ENCODE results near the gene ZBED3. TPM values are rescaled to one million over a fixed set of nuclear protein-coding genes. Genes with fewer than 3 reads are reported as not detected.

ZBED3 gene
- total and polyA plus RNA-seq, 11 donors = 2.8 to 8.1 (median 5.7) TPM

GRCh38 chr5:77077829-77078176, 9.3 kb downstream of the ZBED3 start:
- peak overlapping the region; percentile 21 to 84 (median 59) for H3K4me3 ChIP-seq
- intact Hi-C loops (cut with DNase I) = loop anchor here in 5 of 10 donors (2.0 to 5.0 kb wide), 4 partner anchors 209 to 415 kb away; partner anchors contain the start of gene WDR41 (in 2 of the 5)
- TF ChIP-seq POLR2A (IDR thresholded peaks at IDR 0.05) (no peak), CTCF (IDR thresholded peaks at IDR 0.05) (no peak)
- no peak for DNase-seq
- peaks cover 0 to 16% (median 2%) of the 10 kb centered on the region in 12 donors for H3K4me1 ChIP-seq
- H3K27me3 ChIP-seq = no peaks in the 10 kb centered on the region
- peak overlapping the region in 8 of 12 donors; percentile 21 to 68 (median 52) for H3K27ac ChIP-seq
- ATAC-seq = no peak
- WGBS, 4 donors = 36 to 49% (median 39%) methylated on average over 12 of the region's 12 CpGs
- H3K36me3 ChIP-seq = peaks cover 0 to 4% (median 0%) of the 10 kb centered on the region in 9 donors
- H3K9me3 ChIP-seq = no peaks in the 10 kb centered on the region

- 7 to 23% (median 13%) methylated on average over 37 to 105 of the region's 105 CpGs for WGBS, 4 donors
- Histone ChIP-seq H3K9me3 (no peaks in the 10 kb centered on the region), H3K27ac (peak overlapping the region; percentile 3 to 68 (median 49)), H3K4me1 (peaks cover 0 to 16% (median 2%) of the 10 kb centered on the region in 12 donors), H3K27me3 (no peaks in the 10 kb centered on the region), H3K36me3 (peaks cover 0 to 8% (median 0%) of the 10 kb centered on the region in 9 donors), H3K4me3 (peak overlapping the region; percentile 26 to 84 (median 59))
- TF ChIP-seq CTCF (IDR thresholded peaks at IDR 0.05) (peak; percentile 52 to 84 (median 75)), POLR2A (IDR thresholded peaks at IDR 0.05) (no peak)
- intact Hi-C loops (cut with DNase I) = loop anchor here in 5 of 10 donors (2.0 to 5.0 kb wide), 4 partner anchors 208 to 416 kb away; partner anchors contain the start of gene WDR41 (in 2 of the 5)
- ATAC-seq (peak; percentile 52 to 91 (median 88)), DNase-seq (peak; percentile 71 to 88 (median 74))
These were observed 9.9 kb downstream of the ZBED3 start for GRCh38 chr5:77076961-77077828.

- ATAC-seq (no peak), DNase-seq (no peak)
- Histone ChIP-seq H3K27me3 (no peaks in the 10 kb centered on the region), H3K4me1 (peaks cover 0 to 16% (median 2%) of the 10 kb centered on the region in 12 donors), H3K36me3 (peaks cover 0 to 13% (median 0%) of the 10 kb centered on the region in 9 donors), H3K9me3 (no peaks in the 10 kb centered on the region), H3K4me3 (no peak overlapping the region), H3K27ac (no peak overlapping the region)
- 86 to 92% (median 89%) methylated on average over 4 of the region's 4 CpGs for WGBS, 4 donors
- TF ChIP-seq POLR2A (IDR thresholded peaks at IDR 0.05) (no peak), CTCF (IDR thresholded peaks at IDR 0.05) (no peak)
- intact Hi-C loops (cut with DNase I) = loop anchor here in 3 of 10 donors (5.0 kb wide), 2 partner anchors 207 to 418 kb away; partner anchors contain the start of gene WDR41 (in 1 of the 3)
These were observed 12.3 kb downstream of the ZBED3 start for GRCh38 chr5:77074745-77075144.

GRCh38 chr5:77073667-77074066, 13.4 kb downstream of the ZBED3 start:
- H3K4me1 ChIP-seq = peaks cover 0 to 16% (median 2%) of the 10 kb centered on the region in 12 donors
- no peaks in the 10 kb centered on the region for H3K9me3 ChIP-seq
- H3K27ac ChIP-seq = no peak overlapping the region
- H3K36me3 ChIP-seq = peaks cover 0 to 14% (median 0%) of the 10 kb centered on the region in 9 donors
- no peak for DNase-seq
- TF ChIP-seq POLR2A (IDR thresholded peaks at IDR 0.05) (no peak), CTCF (IDR thresholded peaks at IDR 0.05) (no peak)
- intact Hi-C loops (cut with DNase I) = no loop called here
- no peak for ATAC-seq
- WGBS, 4 donors = 56 to 70% (median 61%) methylated on average over 2 of the region's 2 CpGs
- no peak overlapping the region for H3K4me3 ChIP-seq
- H3K27me3 ChIP-seq = no peaks in the 10 kb centered on the region
